Measurements from ENCODE around the gene DLX6.

DLX6 gene

DNA sequence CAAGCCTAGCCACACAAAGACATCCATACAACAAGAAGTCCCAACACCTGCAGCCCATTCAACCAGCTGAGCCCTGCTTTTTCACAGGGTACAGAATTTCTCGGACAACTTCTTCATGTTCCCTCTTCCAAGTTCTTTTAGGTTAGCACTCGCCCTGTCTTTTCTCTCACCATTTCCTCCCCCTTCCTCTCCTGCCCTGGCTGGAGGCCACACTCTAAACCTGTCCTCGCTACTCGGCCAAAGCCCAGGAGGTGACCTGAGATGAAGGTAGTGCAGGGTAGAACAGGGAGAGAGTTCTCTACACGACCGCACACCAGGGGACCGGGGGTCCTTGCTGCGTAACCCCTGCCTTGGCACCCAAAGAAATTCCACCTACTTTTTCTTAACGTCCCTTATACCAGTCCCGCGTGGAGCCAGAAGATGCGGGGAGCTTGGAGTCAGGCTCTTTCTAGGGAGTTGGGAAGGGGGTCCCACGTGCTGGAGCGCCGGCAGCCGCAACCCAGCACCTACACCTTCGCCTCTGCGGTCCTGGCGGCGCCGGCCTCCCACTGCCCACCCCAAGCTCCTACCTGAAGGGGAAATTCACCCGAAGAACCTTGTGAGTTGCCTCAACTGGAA lies 16.0 kb upstream of the DLX6 start:
- H3K4me3 ChIP-seq (ENCODE audit: low read depth, low read length), result no peak overlapping the region
- TF ChIP-seq, protein P1, sequence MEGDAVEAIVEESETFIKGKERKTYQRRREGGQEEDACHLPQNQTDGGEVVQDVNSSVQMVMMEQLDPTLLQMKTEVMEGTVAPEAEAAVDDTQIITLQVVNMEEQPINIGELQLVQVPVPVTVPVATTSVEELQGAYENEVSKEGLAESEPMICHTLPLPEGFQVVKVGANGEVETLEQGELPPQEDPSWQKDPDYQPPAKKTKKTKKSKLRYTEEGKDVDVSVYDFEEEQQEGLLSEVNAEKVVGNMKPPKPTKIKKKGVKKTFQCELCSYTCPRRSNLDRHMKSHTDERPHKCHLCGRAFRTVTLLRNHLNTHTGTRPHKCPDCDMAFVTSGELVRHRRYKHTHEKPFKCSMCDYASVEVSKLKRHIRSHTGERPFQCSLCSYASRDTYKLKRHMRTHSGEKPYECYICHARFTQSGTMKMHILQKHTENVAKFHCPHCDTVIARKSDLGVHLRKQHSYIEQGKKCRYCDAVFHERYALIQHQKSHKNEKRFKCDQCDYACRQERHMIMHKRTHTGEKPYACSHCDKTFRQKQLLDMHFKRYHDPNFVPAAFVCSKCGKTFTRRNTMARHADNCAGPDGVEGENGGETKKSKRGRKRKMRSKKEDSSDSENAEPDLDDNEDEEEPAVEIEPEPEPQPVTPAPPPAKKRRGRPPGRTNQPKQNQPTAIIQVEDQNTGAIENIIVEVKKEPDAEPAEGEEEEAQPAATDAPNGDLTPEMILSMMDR (IDR thresholded peaks at IDR 0.05; ENCODE audit: low read depth, low read length, missing control alignments), result no peak
- DNase-seq (ENCODE audit: low read depth), result no peak

GRCh38 chr7:96989859-96990317 lies 15.5 kb upstream of the DLX6 start:
- TF ChIP-seq, protein P1 (IDR thresholded peaks at IDR 0.05; ENCODE audit: low read depth, low read length, missing control alignments), result no peak
- no peak for DNase-seq (ENCODE audit: low read depth)
- H3K4me3 ChIP-seq (ENCODE audit: low read depth, low read length), result no peak overlapping the region

DNA sequence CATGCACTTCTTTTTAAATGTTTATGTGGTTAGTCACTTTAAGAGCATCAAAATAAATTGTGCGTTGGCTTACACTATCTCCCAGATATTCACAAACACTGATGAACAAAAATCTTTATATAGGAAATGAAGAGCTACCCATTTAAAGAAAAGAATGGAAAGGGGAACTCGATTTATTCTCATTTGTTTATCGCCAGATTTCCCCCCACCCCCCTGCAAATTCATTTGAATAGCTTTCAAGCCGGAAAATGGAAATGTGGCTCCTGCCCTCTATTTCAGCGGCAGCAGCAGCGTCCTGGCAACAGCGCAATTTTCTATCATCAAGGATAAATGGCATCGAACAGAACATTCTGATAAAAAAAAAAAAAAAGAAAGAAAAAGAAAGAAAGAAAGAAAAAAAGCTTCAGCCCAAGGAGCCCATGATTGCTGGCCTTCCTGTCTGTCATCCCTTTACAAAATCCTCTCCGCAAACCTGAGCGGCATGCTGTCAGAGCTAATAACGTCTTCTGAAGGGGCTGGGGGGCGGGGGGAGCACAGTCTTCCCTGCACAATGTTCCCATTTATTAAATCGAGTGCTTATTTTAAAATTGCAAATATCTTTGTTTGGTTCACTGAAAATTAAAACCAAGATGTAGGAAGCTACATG lies 13.7 kb upstream of the DLX6 start:
- no peak for DNase-seq (ENCODE audit: low read depth)
- TF ChIP-seq, protein P1 (IDR thresholded peaks at IDR 0.05; ENCODE audit: low read depth, low read length, missing control alignments), result no peak
- H3K4me3 ChIP-seq (ENCODE audit: low read depth, low read length), result no peak overlapping the region

- no peak for DNase-seq (ENCODE audit: low read depth)
- no peak overlapping the region for H3K4me3 ChIP-seq (ENCODE audit: low read depth, low read length)
- TF ChIP-seq, protein P1 (IDR thresholded peaks at IDR 0.05; ENCODE audit: low read depth, low read length, missing control alignments), result no peak
Observed at GRCh38 chr7:96992192-96993005, 13.0 kb upstream of the DLX6 start.

GRCh38 chr7:96993094-96993865 lies 12.1 kb upstream of the DLX6 start:
- no peak for DNase-seq (ENCODE audit: low read depth)
- H3K4me3 ChIP-seq (ENCODE audit: low read depth, low read length), result no peak overlapping the region
- TF ChIP-seq, protein P1 (IDR thresholded peaks at IDR 0.05; ENCODE audit: low read depth, low read length, missing control alignments), result no peak

DNA sequence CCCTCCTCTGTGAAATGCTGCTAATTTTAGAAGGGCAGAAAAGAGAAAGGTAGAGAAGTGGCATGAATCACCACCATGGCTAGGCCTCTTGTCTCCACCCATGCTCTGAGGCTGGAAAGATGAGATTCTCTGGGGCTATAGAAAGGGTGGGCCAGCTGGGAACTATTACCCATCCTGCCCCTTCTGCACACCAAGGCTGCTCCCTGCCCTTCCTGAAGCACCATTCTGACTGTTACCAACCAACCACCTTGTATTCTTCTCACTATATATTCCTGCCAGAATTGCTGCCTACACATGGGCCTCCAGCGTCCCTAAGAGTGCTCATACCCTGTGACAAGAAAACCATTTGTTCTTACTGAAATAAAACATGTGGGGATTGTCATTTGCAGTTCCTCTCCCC lies 11.4 kb upstream of the DLX6 start:
- DNase-seq (ENCODE audit: low read depth), result no peak
- no peak overlapping the region for H3K4me3 ChIP-seq (ENCODE audit: low read depth, low read length)
- TF ChIP-seq, protein P1 (IDR thresholded peaks at IDR 0.05; ENCODE audit: low read depth, low read length, missing control alignments), result no peak
